GM12878 (cell line): ENCODE measurements around the gene MRPS27. TPM values are rescaled to one million over a fixed set of nuclear protein-coding genes. Genes with fewer than 3 reads are reported as not detected.

Experiments
- ATAC-seq: fragments of 200-7000 bp; cut with Tn5 transposase; 3 replicates; pipeline ENCODE4 v1.9.1; 2020; ENCODE audit warnings: mild to moderate bottlenecking, moderate library complexity
- BruUV-seq: library from RNA; stranded (reverse); fragments of 400-500 nt; replicated peaks from 2 replicates; lab custom pipeline; 2021; lab: Mats Ljungman, UMichigan
- CTCF ChIA-PET: fragments of 300-600 bp; sonication (Branson Sonifier 250); formaldehyde crosslinking; extraction: SDS; loops from one replicate; lab custom pipeline; 2021; ENCODE audit warnings: inconsistent platforms; lab: Yijun Ruan, JAX
- POLR2A ChIA-PET: fragments of 350-600 bp; formaldehyde crosslinking; extraction: SDS; loops from one replicate; lab custom pipeline; 2021; ENCODE audit warnings: inconsistent platforms; lab: Charles Lee
- RAD21 ChIA-PET: fragments of 300-600 bp; sonication (Branson Sonifier 250); formaldehyde crosslinking; loops from one replicate; lab custom pipeline; 2023; ENCODE audit warnings: antibody characterized with exemption; ENCODE audit not compliant: unreplicated experiment; lab: Charles Lee
- SMC1A ChIA-PET: fragments of 300-600 bp; sonication (Branson Sonifier 250); formaldehyde crosslinking; loops from one replicate; lab custom pipeline; 2023; ENCODE audit not compliant: unreplicated experiment, uncharacterized antibody; lab: Charles Lee
- DNase-seq: peaks from one replicate; pipeline ENCODE4 v3.0.0-alpha.2; 2011; ENCODE audit warnings: low read depth, low spot score
- FAIRE-seq: peaks from 3 replicates; lab custom pipeline; 2011; peaks lifted over from hg19 to GRCh38; lab: Jason Lieb, UNC
- H2AFZ ChIP-seq: 2 replicates; pipeline ENCODE4 v1.6.0; 2011; ENCODE audit warnings: low read depth, low read length, control low read depth; ENCODE audit not compliant: control insufficient read depth
- H3K27ac ChIP-seq: 2 replicates; pipeline ENCODE4 v1.5.1; 2011; ENCODE audit warnings: control low read depth; ENCODE audit not compliant: control insufficient read depth, insufficient read depth
- H3K27me3 ChIP-seq, 2 experiments: replicated peaks in 1 of 2; 2 replicates each; pipeline versions ENCODE4 v1.6.0 to v1.6.1; 2011; ENCODE audit warnings: low read length in 1 of 2; ENCODE audit not compliant: control insufficient read depth in 2 of 2, insufficient read depth in 2 of 2
- H3K36me3 ChIP-seq, 2 experiments: 2 replicates each; pipeline ENCODE4 v1.5.1; 2011; ENCODE audit warnings: low read length in 1 of 2; ENCODE audit not compliant: control insufficient read depth in 2 of 2, insufficient read depth in 2 of 2
- H3K4me1 ChIP-seq: 2 replicates; pipeline ENCODE4 v1.6.1; 2011; ENCODE audit warnings: mild to moderate bottlenecking, low read length, moderate library complexity, mixed read lengths; ENCODE audit not compliant: control insufficient read depth, insufficient read depth
- H3K4me2 ChIP-seq: 2 replicates; pipeline ENCODE4 v1.6.0; 2011; ENCODE audit warnings: control low read depth; ENCODE audit not compliant: control insufficient read depth, insufficient read depth
- H3K4me3 ChIP-seq: fragments of 200-600 bp; sonication (generic); 2 replicates; pipeline ENCODE4 v1.5.1; 2016
- H3K79me2 ChIP-seq: 2 replicates; pipeline ENCODE4 v1.6.0; 2011; ENCODE audit warnings: low read length; ENCODE audit not compliant: control insufficient read depth, insufficient read depth
- H3K9ac ChIP-seq: 2 replicates; pipeline ENCODE4 v1.8.0; 2011; ENCODE audit warnings: low read length, control low read depth, mixed read lengths; ENCODE audit not compliant: control insufficient read depth, insufficient read depth
- H3K9me3 ChIP-seq: replicated peaks from 3 replicates; pipeline ENCODE4 v1.5.1; 2011; ENCODE audit warnings: mild to moderate bottlenecking, low read length; ENCODE audit not compliant: control insufficient read depth, insufficient read depth
- H4K20me1 ChIP-seq: 2 replicates; pipeline ENCODE4 v1.6.0; 2011; ENCODE audit not compliant: control insufficient read depth, insufficient read depth
- CBX3 ChIP-seq: fragments of 200-600 bp; sonication (generic); IDR thresholded peaks from 2 replicates; pipeline ENCODE4 v1.6.1; 2016; ENCODE audit warnings: low read depth, borderline replicate concordance
- CREM ChIP-seq: IDR thresholded peaks from 2 replicates; pipeline ENCODE4 v1.6.1; 2014; ENCODE audit warnings: antibody characterized with exemption, low read depth
- LARP7 ChIP-seq: fragments of 450-650 bp; IDR thresholded peaks from 2 replicates; pipeline ENCODE4 v1.6.1; 2017; ENCODE audit warnings: mild to moderate bottlenecking
- WGBS: methylation state at CpG from one replicate; pipeline ENCODE4 v1.1.6; 2016; ENCODE audit warnings: low lambda C conversion rate; ENCODE audit not compliant: insufficient replicate concordance, insufficient coverage; ENCODE audit errors: missing lambda C conversion rate; 5-methylcytosine and 5-hydroxymethylcytosine counted together
- in situ Hi-C: fragments of 300-500 bp; cut with MboI; formaldehyde crosslinking; loops from 9 replicates; pipeline ENCODE4 v1.14.3; 2018; ENCODE audit warnings: mixed read lengths
- intact Hi-C: fragments of 100-400 bp; cut with micrococcal nuclease; formaldehyde crosslinking; loops from one replicate; pipeline ENCODE4 v1.14.2; 2022; ENCODE audit not compliant: unreplicated experiment
- polyA plus RNA-seq, 11 experiments: library from polyadenylated mRNA; depleted of rRNA in 4 of 11; unstranded in 6 of 11; stranded (reverse) in 5 of 11; fragments of >200 nt; fragmentation: Nextera tagmentation in 4 of 11; fragmentation: Illumina TruSeq in 1 of 11; extraction: Ambion mirVana in 4 of 11; extraction: Trizol in 1 of 11; gene quantifications; 1 replicate in 1 of 11; 2 replicates in 10 of 11; pipeline versions ENCODE4 v1.2.1 to v1.2.3, GENCODE V29; 2011 to 2016; ENCODE audit warnings: inconsistent platforms in 2 of 11, missing spikeins in 2 of 11, low read depth in 1 of 11
- total RNA-seq, 4 experiments: library from RNA; depleted of rRNA in 3 of 4; stranded (reverse); fragments of >200 nt in 3 of 4; fragmentation: Illumina TruSeq in 1 of 4; extraction: Trizol in 1 of 4; gene quantifications; 2 replicates each; pipeline versions ENCODE4 v1.2.1 to v1.2.3, GENCODE V29; 2013 to 2021

Gene MRPS27
- total and polyA plus RNA-seq, 10 of the 15 experiments (the other 5 are each of a cell fraction or from before 2014, with no cell fraction given) = 61.0 to 128 (median 93.0) TPM

DNA sequence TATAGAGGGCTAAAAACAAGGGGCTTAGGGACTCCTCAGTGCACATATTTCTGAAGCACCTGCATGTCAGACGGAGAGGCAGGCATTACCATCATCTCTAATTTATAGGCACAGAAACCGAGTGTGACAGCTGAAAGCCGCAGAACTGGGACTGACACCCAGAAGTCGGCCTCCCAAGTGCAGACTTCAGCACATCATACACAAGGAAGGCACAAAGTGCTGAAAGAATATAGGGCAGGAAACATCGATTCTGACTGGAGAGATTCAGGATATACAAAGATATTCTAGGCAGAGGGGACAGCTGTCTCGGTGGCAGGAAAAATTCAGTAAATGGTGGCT lies 11.2 kb downstream of the MRPS27 start:
- Histone ChIP-seq H3K4me1 (peaks cover 20% of the 10 kb centered on the region), H3K79me2 (peaks cover 34% of the 10 kb centered on the region), H3K36me3 (peaks cover 1 to 20% of the 10 kb centered on the region in 2 experiments; a peak in 2 of 4 replicates)
- ChIA-PET CTCF (interaction anchor here (0.6 to 5.3 kb wide), 34 partner anchors 10 to 708 kb away, joined by 3 to 35 read pairs (median 7); partner anchors contain the start of genes MRPS27 and PTCD2), RAD21 (interaction anchor here (0.7 to 4.3 kb wide), 25 partner anchors 10 to 526 kb away, joined by 3 to 31 read pairs (median 5); partner anchors contain the start of genes MRPS27 and PTCD2), SMC1A (interaction anchor here (0.6 to 4.0 kb wide), 28 partner anchors 10 to 535 kb away, joined by 3 to 33 read pairs (median 4); partner anchors contain the start of genes MRPS27 and PTCD2)
- no TSS peak for BruUV-seq
- 54% methylated on average over 6 of the region's 6 CpGs for WGBS
- TF ChIP-seq CBX3 (no peak), LARP7 (no peak), CREM (no peak)
- TF ChIP-seq, all 136 proteins: peak for 0
- H4K20me1 ChIP-seq = no peaks in the 10 kb centered on the region
- H3K4me2 ChIP-seq = peak overlapping the region; percentile 66; the same call in 1 of the 2 replicates
- ATAC-seq (no peak), DNase-seq (no peak), FAIRE-seq (no peak)
- H3K4me3 ChIP-seq = no peak overlapping the region; the same call in 1 of the 2 replicates
- POLR2A ChIA-PET = interaction anchor here (0.6 to 2.0 kb wide), 12 partner anchors 9 to 721 kb away, joined by 3 to 9 read pairs (median 4); partner anchors contain the start of genes MCCC2, MRPS27 and PTCD2
- no peaks in the 10 kb centered on the region for H3K27me3 ChIP-seq
- intact Hi-C loops = loop anchor here (1.0 to 5.0 kb wide), 3 partner anchors 77 to 526 kb away; no protein-coding TSS in a partner anchor
- in situ Hi-C loops = loop anchor here (5.0 kb wide), 2 partner anchors 172 to 527 kb away; no protein-coding TSS in a partner anchor
- H3K9me3 ChIP-seq = no peaks in the 10 kb centered on the region
- peak overlapping the region; percentile 49 for H3K9ac ChIP-seq
- H2AFZ ChIP-seq = peak overlapping the region; percentile 75
- H3K27ac ChIP-seq = peak overlapping the region; percentile 97
